Neural cell (in vitro differentiated cells): ENCODE measurements around the gene RUNX3. TPM values are rescaled to one million over a fixed set of nuclear protein-coding genes. Genes with fewer than 3 reads are reported as not detected.

Source experiments
- H2AFZ ChIP-seq: fragments of 200-600, 300-800 bp; sonication (generic), shearing (Covaris generic); 2 replicates; pipeline ENCODE4 v1.6.0; 2014; ENCODE audit warnings: low read depth, mild to moderate bottlenecking, antibody characterized with exemption, low read length, moderate library complexity
- H3F3A ChIP-seq: fragments of 200-600 bp; shearing (Covaris generic); 2 replicates; pipeline ENCODE4 v1.6.1; 2016; ENCODE audit warnings: mild to moderate bottlenecking, moderate library complexity, mixed read lengths, antibody characterized with exemption, low read length; ENCODE audit not compliant: insufficient read depth, poor library complexity, severe bottlenecking
- H3K27ac ChIP-seq: fragments of 200-600, 300-800 bp; sonication (generic), shearing (Covaris generic); 2 replicates; pipeline ENCODE4 v1.5.1; 2014; ENCODE audit warnings: mild to moderate bottlenecking, low read length, moderate library complexity
- H3K27me3 ChIP-seq: fragments of 300-800, 200-600 bp; sonication (generic), shearing (Covaris generic); 2 replicates; pipeline ENCODE4 v1.6.0; 2014; ENCODE audit warnings: mild to moderate bottlenecking, low read depth, low read length, moderate library complexity; ENCODE audit not compliant: insufficient read depth
- H3K36me3 ChIP-seq: fragments of 300-800, 200-600 bp; sonication (generic), shearing (Covaris generic); 2 replicates; pipeline ENCODE4 v1.5.1; 2014; ENCODE audit warnings: mild to moderate bottlenecking, antibody characterized with exemption, low read length, moderate library complexity; ENCODE audit not compliant: insufficient read depth
- H3K4me2 ChIP-seq: fragments of 300-800, 200-600 bp; sonication (generic), shearing (Covaris generic); 2 replicates; pipeline ENCODE4 v1.6.0; 2014; ENCODE audit warnings: mild to moderate bottlenecking, low read length
- H3K4me3 ChIP-seq: fragments of 300-800, 200-600 bp; sonication (generic), shearing (Covaris generic); 2 replicates; pipeline ENCODE4 v1.5.1; 2014; ENCODE audit warnings: mild to moderate bottlenecking, low read length, moderate library complexity
- H3K79me2 ChIP-seq: fragments of 200-600 bp; shearing (Covaris generic); replicated peaks from 2 replicates; pipeline ENCODE4 v1.6.0; 2014; ENCODE audit warnings: mild to moderate bottlenecking, low read length, moderate library complexity; ENCODE audit not compliant: insufficient read depth
- H3K9ac ChIP-seq: fragments of 300-800, 200-600 bp; sonication (generic), shearing (Covaris generic); 2 replicates; pipeline ENCODE4 v1.6.1; 2016; ENCODE audit warnings: mild to moderate bottlenecking, low read length, mixed read lengths
- H3K9me2 ChIP-seq: fragments of 200-600 bp; shearing (Covaris generic); 2 replicates; pipeline ENCODE4 v1.6.1; 2016; ENCODE audit warnings: mild to moderate bottlenecking, low read length, mixed read lengths; ENCODE audit not compliant: insufficient read depth
- H3K9me3 ChIP-seq: fragments of 200-600, 300-800 bp; sonication (generic), shearing (Covaris generic); 2 replicates; pipeline ENCODE4 v1.6.1; 2016; ENCODE audit warnings: mild to moderate bottlenecking, mixed run types, low read length, moderate library complexity, mixed read lengths
- H4K20me1 ChIP-seq: fragments of 200-600 bp; shearing (Covaris generic); 2 replicates; pipeline ENCODE4 v1.6.1; 2016; ENCODE audit warnings: mild to moderate bottlenecking, mixed run types; ENCODE audit not compliant: insufficient read depth
- CTCF ChIP-seq: fragments of 450-650 bp; IDR thresholded peaks from 2 replicates; pipeline ENCODE4 v1.5.1; 2014; ENCODE audit warnings: antibody characterized with exemption, mild to moderate bottlenecking, moderate library complexity; ENCODE audit not compliant: poor library complexity, severe bottlenecking
- EP300 ChIP-seq: fragments of 450-650 bp; conservative IDR thresholded peaks from 2 replicates; pipeline ENCODE4 v1.6.1; 2014; ENCODE audit warnings: antibody characterized with exemption, mild to moderate bottlenecking, moderate library complexity; ENCODE audit not compliant: poor library complexity, severe bottlenecking
- EZH2 ChIP-seq: fragments of 200-600, 300-800 bp; shearing (Covaris generic), sonication (generic); IDR thresholded peaks from 2 replicates; pipeline ENCODE4 v1.6.1; 2014; ENCODE audit warnings: antibody characterized with exemption, low read length, borderline replicate concordance, mild to moderate bottlenecking; ENCODE audit not compliant: insufficient read depth, poor library complexity, severe bottlenecking
- MXI1 ChIP-seq: fragments of 450-650 bp; conservative IDR thresholded peaks from 2 replicates; pipeline ENCODE4 v1.6.1; 2014; ENCODE audit warnings: antibody characterized with exemption, mild to moderate bottlenecking; ENCODE audit not compliant: poor library complexity, severe bottlenecking
- POLR2AphosphoS5 ChIP-seq: IDR thresholded peaks from 2 replicates; pipeline ENCODE4 v1.6.1; 2012
- RAD21 ChIP-seq: fragments of 450-650 bp; conservative IDR thresholded peaks from 2 replicates; pipeline ENCODE4 v1.6.1; 2014; ENCODE audit warnings: antibody characterized with exemption, mild to moderate bottlenecking, moderate library complexity
- REST ChIP-seq: IDR thresholded peaks from 2 replicates; pipeline ENCODE4 v1.6.1; 2012; ENCODE audit warnings: borderline replicate concordance
- SMC3 ChIP-seq: fragments of 450-650 bp; conservative IDR thresholded peaks from 2 replicates; pipeline ENCODE4 v1.6.1; 2014; ENCODE audit warnings: antibody characterized with exemption, mild to moderate bottlenecking, moderate library complexity; ENCODE audit not compliant: poor library complexity
- TAF1 ChIP-seq: IDR thresholded peaks from 2 replicates; pipeline ENCODE4 v1.6.1; 2012; ENCODE audit warnings: low read depth
- polyA plus RNA-seq: library from polyadenylated mRNA; depleted of rRNA; stranded (reverse); fragments of >200 nt; gene quantifications from 2 replicates; pipeline ENCODE4 v1.2.3, GENCODE V29; 2014

Gene RUNX3
- polyA plus RNA-seq, 1 donor from 2014 or later = not detected

GRCh38 chr1:24914226-24915069, 15.6 kb downstream of the RUNX3 start:
- H3K4me3 ChIP-seq = no peak overlapping the region

GRCh38 chr1:24913616-24914225, 16.4 kb downstream of the RUNX3 start:
- H2AFZ ChIP-seq = no peak overlapping the region
- no peak overlapping the region for H3K4me2 ChIP-seq
- H3K27ac ChIP-seq = no peak overlapping the region

More at GRCh38 chr1:24914226-24915069, 15.6 kb downstream of the RUNX3 start:
- Histone ChIP-seq H3F3A (no peaks in the 10 kb centered on the region), H3K4me2 (no peak overlapping the region), H3K9me2 (no peaks in the 10 kb centered on the region), H3K79me2 (no peaks in the 10 kb centered on the region), H3K27me3 (no peaks in the 10 kb centered on the region), H3K36me3 (no peaks in the 10 kb centered on the region), H4K20me1 (no peaks in the 10 kb centered on the region), H3K9me3 (no peaks in the 10 kb centered on the region), H2AFZ (no peak overlapping the region), H3K9ac (no peak overlapping the region), H3K27ac (no peak overlapping the region)
- TF ChIP-seq EZH2 = no peak
- TF ChIP-seq MXI1 = no peak
- TF ChIP-seq EP300 = no peak
- no peak for TF ChIP-seq SMC3

More at GRCh38 chr1:24913616-24914225, 16.4 kb downstream of the RUNX3 start:
- Histone ChIP-seq H3K36me3 (no peaks in the 10 kb centered on the region), H3K9me2 (no peaks in the 10 kb centered on the region), H4K20me1 (no peaks in the 10 kb centered on the region), H3K27me3 (no peaks in the 10 kb centered on the region), H3F3A (no peaks in the 10 kb centered on the region), H3K9me3 (no peaks in the 10 kb centered on the region), H3K9ac (no peak overlapping the region), H3K4me3 (no peak overlapping the region), H3K79me2 (no peaks in the 10 kb centered on the region)
- TF ChIP-seq POLR2AphosphoS5 = no peak
- no peak for TF ChIP-seq RAD21
- no peak for TF ChIP-seq SMC3
- no peak for TF ChIP-seq CTCF
- no peak for TF ChIP-seq TAF1
- TF ChIP-seq EZH2 = no peak
- no peak for TF ChIP-seq MXI1
- TF ChIP-seq EP300 = no peak
- no peak for TF ChIP-seq REST
